ENCODE data around the gene ABLIM3. TPM values are rescaled to one million over a fixed set of nuclear protein-coding genes. Genes with fewer than 3 reads are reported as not detected.

Gene ABLIM3
- total RNA-seq, 1 donor from 2014 or later = 50.8 TPM

DNA sequence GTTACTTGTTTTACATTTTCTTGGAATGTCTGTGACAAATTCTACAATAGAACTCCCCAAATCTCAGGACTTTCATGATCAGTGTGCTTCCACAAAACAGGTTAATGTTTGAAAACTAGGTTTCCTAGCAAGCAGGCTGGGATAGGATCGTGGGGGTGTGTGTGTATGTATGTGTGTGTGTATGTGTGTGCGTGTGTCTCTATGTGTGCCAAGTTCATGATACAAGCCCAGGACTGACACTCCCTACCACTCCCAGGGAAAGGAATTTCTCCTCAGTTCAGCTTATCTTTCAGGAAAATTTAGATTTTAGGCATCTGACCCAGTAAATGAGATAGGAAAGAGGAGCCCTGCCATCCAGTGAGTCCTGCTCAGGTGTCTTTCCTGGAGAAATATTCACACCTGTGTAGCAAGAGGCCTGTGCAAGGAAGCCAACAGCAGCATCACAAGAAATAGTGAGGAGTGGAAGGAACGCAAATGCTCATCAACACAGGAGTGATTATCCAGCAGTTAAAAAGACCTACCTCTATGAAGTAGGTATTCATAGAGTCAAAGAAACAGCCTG, 13.8 kb upstream of the ABLIM3 start:
- no peak for DNase-seq (ENCODE audit: extremely low spot score in 2 of 2)
- H3K27me3 ChIP-seq = no peaks in the 10 kb centered on the region
- no peak overlapping the region for H3K27ac ChIP-seq
- no peak overlapping the region for H3K4me3 ChIP-seq
- no peaks in the 10 kb centered on the region for H3K4me1 ChIP-seq
- H3K36me3 ChIP-seq = no peaks in the 10 kb centered on the region
- TF ChIP-seq POLR2AphosphoS5 (IDR thresholded peaks at IDR 0.05; ENCODE audit: insufficient read depth in 1 of 2, low read depth in 1 of 2) (no peak), POLR2A (IDR thresholded peaks at IDR 0.05) (no peak), CTCF (IDR thresholded peaks at IDR 0.05) (no peak)
- intact Hi-C loops (cut with DNase I) = no loop called here
- H3K9me3 ChIP-seq = no peaks in the 10 kb centered on the region

- no peaks in the 10 kb centered on the region for H3K36me3 ChIP-seq
- no peaks in the 10 kb centered on the region for H3K9me3 ChIP-seq
- H3K4me3 ChIP-seq = no peak overlapping the region
- no peak overlapping the region for H3K27ac ChIP-seq
- intact Hi-C loops (cut with DNase I) = no loop called here
- H3K27me3 ChIP-seq = no peaks in the 10 kb centered on the region
- no peaks in the 10 kb centered on the region for H3K4me1 ChIP-seq
- TF ChIP-seq POLR2AphosphoS5 (IDR thresholded peaks at IDR 0.05; ENCODE audit: insufficient read depth in 1 of 2, low read depth in 1 of 2) (no peak), CTCF (IDR thresholded peaks at IDR 0.05) (no peak), POLR2A (IDR thresholded peaks at IDR 0.05) (no peak)
- no peak for DNase-seq (ENCODE audit: extremely low spot score in 2 of 2)
Observed at GRCh38 chr5:149128023-149128875, 13.0 kb upstream of the ABLIM3 start.

GRCh38 chr5:149129181-149129580, 12.1 kb upstream of the ABLIM3 start:
- TF ChIP-seq POLR2A (IDR thresholded peaks at IDR 0.05) = no peak
- Histone ChIP-seq H3K9me3 (no peaks in the 10 kb centered on the region), H3K27ac (no peak overlapping the region), H3K27me3 (no peaks in the 10 kb centered on the region), H3K4me3 (no peak overlapping the region), H3K4me1 (no peaks in the 10 kb centered on the region), H3K36me3 (no peaks in the 10 kb centered on the region)
- intact Hi-C loops (cut with DNase I) = no loop called here
- no peak for DNase-seq (ENCODE audit: extremely low spot score in 2 of 2)

DNA sequence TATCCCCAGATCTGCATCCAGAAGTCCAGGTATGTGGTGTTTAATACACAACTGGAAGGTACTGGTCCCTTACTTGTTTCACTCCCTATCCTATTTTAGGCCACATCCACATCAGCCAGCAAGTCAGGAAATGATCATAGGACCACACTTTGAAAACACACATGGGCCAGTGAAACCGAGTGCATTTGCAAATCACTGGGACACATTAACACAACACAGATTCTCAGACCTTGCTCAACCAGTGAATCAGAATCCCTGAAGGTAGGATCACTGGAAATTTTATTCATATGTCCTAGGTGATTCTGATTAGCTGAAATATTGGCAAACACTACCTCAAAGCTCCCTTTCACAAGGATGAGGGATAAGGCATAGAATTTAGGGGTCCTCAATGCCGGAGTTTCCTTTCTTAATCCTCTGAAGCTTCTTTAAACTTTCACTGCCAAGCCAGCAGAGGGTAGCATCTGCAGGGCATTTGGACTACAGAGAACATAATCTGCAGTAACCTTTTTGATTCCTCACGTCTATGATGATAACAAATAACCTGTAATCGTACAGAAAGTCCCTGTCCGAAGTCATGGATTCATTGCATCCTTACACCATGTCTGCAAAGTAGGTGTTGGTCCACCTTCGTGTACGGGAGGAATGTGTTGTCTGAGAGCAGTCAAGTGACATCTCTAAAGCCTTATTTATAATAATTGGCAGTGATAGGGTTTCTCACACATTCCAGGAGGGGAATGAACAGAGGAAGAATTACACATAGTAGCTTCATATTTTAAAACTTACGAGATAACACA, 11.0 kb upstream of the ABLIM3 start:
- no peaks in the 10 kb centered on the region for H3K36me3 ChIP-seq
- H3K9me3 ChIP-seq = no peaks in the 10 kb centered on the region
- H3K4me3 ChIP-seq = no peak overlapping the region
- TF ChIP-seq POLR2A (IDR thresholded peaks at IDR 0.05) (no peak), CTCF (IDR thresholded peaks at IDR 0.05) (peak in 1 of 3 experiments; percentile 9)
- H3K27ac ChIP-seq = no peak overlapping the region
- no peaks in the 10 kb centered on the region for H3K4me1 ChIP-seq
- no peak for DNase-seq (ENCODE audit: extremely low spot score in 2 of 2)
- H3K27me3 ChIP-seq = no peaks in the 10 kb centered on the region
- intact Hi-C loops (cut with DNase I) = no loop called here

DNA sequence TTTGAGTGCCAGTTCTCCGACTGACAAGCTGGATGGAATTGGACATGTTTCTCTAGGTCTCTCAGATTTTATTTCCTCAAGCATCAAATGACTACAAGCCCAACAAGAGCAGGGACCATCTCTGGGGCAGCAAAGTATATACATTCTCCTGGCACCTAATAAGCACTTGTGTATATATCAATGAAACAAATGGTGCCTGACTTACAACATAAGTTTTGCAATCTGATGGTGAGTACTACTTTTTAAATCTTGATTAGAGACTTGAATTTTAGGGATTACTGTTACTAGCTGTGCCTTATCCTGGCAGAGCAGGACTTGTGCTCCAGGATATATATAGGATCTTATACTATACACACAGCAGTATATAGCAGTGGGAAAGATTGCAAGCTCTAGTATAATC, 8.8 kb upstream of the ABLIM3 start:
- Histone ChIP-seq H3K4me3 (no peak overlapping the region), H3K4me1 (no peaks in the 10 kb centered on the region), H3K9me3 (no peaks in the 10 kb centered on the region), H3K27ac (no peak overlapping the region), H3K36me3 (no peaks in the 10 kb centered on the region), H3K27me3 (no peaks in the 10 kb centered on the region)
- DNase-seq (ENCODE audit: extremely low spot score in 2 of 2) = no peak
- intact Hi-C loops (cut with DNase I) = no loop called here
- TF ChIP-seq POLR2AphosphoS5 (IDR thresholded peaks at IDR 0.05; ENCODE audit: insufficient read depth in 1 of 2, low read depth in 1 of 2) (no peak), POLR2A (IDR thresholded peaks at IDR 0.05) (no peak), CTCF (IDR thresholded peaks at IDR 0.05) (no peak)
